C4-2B (cell line): ENCODE data around the gene COL6A1.

Experiments
- H3K27ac ChIP-seq: fragments of 450-650 bp; 2 replicates; pipeline ENCODE4 v1.5.1; 2017
- CTCF ChIP-seq: fragments of 450-650 bp; conservative IDR thresholded peaks from 2 replicates; pipeline ENCODE4 v1.5.1; 2017; ENCODE audit warnings: mild to moderate bottlenecking
- ZFX ChIP-seq: fragments of 450-650 bp; IDR thresholded peaks from 2 replicates; pipeline ENCODE4 v1.6.1; 2017

Gene COL6A1

GRCh38 chr21:45942755-45943629 is 38.6 kb upstream of the COL6A1 start:
- no peak overlapping the region for H3K27ac ChIP-seq
- TF ChIP-seq CTCF (no peak), ZFX (no peak)

- no peak overlapping the region for H3K27ac ChIP-seq
- TF ChIP-seq CTCF (no peak), ZFX (no peak)
Observed at GRCh38 chr21:45943630-45944540, 37.7 kb upstream of the COL6A1 start.

- no peak overlapping the region for H3K27ac ChIP-seq
Observed at GRCh38 chr21:45944601-45945000, 37.0 kb upstream of the COL6A1 start.

GRCh38 chr21:45945066-45945867 is 36.3 kb upstream of the COL6A1 start:
- no peak for TF ChIP-seq CTCF
- no peak for TF ChIP-seq ZFX

More at GRCh38 chr21:45944601-45945000, 37.0 kb upstream of the COL6A1 start:
- TF ChIP-seq CTCF (no peak), ZFX (no peak)

GRCh38 chr21:45945868-45946210 is 35.7 kb upstream of the COL6A1 start:
- TF ChIP-seq ZFX (no peak), CTCF (no peak)
- H3K27ac ChIP-seq, result no peak overlapping the region

More at GRCh38 chr21:45945066-45945867, 36.3 kb upstream of the COL6A1 start:
- H3K27ac ChIP-seq, result no peak overlapping the region

DNA sequence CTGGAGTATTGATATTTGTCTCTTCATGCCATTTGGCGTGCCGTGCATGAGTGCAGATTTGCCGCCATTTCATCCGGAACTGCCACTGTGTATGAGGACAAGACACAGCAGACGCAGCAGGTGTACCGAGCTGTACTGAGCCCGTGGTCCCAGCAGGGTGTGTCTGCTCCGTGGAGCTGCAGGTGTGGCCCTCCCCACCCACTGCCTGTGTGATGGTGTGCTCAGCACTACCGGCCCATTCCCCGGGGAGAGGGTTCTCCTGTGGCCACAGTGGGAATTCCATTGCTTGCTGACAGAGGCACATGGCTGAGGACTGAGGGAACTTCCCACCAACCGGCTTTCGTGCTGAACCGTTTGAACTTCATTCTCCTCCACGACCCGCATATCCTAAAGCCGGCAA is 34.3 kb upstream of the COL6A1 start:
- TF ChIP-seq ZFX (no peak), CTCF (no peak)
- no peak overlapping the region for H3K27ac ChIP-seq
